GM19193 (cell line): ENCODE measurements around the gene RALGPS1.

Source experiments
- POLR2A ChIP-seq: IDR thresholded peaks from 4 replicates; pipeline ENCODE4 v1.6.1; 2011; ENCODE audit not compliant: insufficient read depth, insufficient read length; ENCODE audit errors: extremely low read depth

Gene RALGPS1

DNA sequence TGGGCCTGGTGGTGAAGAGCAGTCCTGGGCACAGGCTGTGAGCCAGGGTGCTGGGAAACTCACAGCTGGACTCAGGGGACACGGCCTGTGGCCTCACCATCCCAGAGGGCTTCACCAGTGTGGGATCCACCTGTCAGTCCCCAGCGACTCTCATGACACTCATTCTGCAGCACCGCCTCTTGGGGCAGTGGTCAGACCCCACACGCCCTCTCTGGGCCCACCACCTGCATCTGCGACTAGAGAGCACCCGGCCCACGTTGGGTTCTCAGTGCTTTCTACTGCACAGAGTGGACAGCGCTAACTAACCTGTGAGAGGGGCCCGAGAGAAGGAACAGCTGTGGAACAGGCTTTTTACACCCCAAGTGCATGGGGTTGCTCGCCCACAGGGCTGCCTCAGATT lies 304.2 kb downstream of the RALGPS1 start:
- no peak for TF ChIP-seq POLR2A

DNA sequence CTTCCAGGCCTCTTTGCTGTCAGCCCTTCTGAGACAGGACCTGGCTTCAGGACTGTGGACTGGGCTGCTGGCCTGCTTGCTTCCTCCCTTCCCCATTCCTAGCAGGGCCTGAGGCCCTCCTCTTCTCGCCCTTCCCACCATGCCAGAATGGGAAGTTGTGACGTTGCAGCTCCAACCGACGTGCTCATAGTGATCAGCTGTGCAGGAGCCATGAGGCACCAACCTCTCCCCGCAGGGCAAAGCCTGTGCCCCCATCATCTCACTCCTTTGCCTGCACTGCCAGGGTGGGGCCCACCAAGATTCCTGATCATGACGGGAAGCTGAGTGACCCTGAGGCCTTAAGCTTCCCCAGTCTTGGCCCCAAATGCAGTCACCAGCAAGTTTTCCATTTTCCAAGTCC lies 304.9 kb downstream of the RALGPS1 start:
- TF ChIP-seq POLR2A, result no peak

GRCh38 chr9:127221695-127222094 lies 307.1 kb downstream of the RALGPS1 start:
- TF ChIP-seq POLR2A, result no peak

- no peak for TF ChIP-seq POLR2A
Measured at GRCh38 chr9:127222388-127223095, 308.0 kb downstream of the RALGPS1 start.

DNA sequence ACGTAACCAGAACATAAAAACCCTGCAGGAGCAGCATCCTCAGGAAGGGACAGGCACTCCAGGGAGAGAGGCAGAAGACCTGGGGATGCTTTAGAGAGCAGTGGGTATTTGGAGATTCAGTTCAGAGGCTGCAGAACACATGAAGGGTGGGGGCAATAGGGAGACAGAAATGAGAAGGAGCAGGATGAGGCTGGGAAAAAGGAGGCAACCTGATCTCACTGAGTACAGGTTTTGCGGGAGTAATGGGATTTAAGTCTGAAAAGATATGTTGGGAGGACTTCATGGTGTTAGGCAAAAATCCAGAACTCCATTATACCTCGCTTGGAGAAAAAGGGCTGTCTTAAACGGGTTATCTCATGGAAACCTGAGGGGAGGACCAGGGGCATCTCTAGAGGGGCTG lies 308.7 kb downstream of the RALGPS1 start:
- no peak for TF ChIP-seq POLR2A

DNA sequence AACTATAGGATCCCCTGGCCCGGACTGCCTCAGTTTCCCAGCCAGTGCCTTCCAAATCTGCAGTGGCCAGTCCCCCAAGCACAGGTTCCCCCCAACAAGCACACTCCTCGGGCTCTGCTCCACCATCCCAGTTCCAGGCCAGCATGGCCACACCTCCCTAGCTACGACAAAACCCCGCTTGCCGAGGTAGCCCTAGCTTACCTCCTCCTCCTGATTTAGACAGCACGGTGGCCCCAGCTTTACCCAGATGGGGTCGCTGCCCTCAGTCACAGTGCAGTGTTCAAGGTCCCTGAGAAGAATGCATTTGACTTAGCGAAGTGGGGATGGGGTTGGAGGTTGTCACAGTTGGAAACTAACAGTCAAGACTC lies 309.2 kb downstream of the RALGPS1 start:
- TF ChIP-seq POLR2A, result no peak

DNA sequence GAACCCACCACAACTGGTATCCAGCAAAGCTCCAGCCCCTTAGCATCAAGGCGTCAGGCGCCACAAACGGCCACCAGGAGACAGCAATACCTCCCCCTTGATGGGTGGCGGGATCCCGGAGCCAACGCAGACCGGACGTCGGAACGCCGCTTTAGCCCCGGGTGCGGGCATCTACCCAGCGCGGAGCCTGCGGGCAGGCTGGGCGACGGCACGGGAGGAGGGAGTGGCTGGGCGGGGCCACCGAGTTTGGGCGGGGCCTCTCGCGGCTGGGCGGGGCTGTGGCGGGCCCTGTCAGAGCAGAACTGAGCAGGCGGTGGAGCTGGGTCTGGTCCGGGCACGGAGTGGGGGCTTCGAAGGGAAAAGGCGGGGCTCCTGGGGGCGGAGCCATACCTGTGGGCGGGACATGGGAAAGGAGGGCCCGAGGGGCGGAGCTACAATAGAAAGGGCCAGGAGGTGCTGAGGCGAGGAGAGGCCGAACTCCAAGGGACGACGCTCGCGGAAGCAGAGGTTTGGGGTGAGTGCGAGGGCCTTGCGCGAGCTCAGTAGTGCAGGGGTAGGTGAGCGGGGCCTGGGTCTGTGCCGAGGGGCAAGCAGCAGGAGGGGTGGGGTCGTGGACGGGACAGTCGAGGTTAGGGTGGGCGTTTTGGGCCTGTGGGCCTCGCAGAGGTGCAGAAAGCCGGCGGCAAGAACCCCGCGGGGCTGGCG lies 309.7 kb downstream of the RALGPS1 start:
- peak; percentile 56 for TF ChIP-seq POLR2A

DNA sequence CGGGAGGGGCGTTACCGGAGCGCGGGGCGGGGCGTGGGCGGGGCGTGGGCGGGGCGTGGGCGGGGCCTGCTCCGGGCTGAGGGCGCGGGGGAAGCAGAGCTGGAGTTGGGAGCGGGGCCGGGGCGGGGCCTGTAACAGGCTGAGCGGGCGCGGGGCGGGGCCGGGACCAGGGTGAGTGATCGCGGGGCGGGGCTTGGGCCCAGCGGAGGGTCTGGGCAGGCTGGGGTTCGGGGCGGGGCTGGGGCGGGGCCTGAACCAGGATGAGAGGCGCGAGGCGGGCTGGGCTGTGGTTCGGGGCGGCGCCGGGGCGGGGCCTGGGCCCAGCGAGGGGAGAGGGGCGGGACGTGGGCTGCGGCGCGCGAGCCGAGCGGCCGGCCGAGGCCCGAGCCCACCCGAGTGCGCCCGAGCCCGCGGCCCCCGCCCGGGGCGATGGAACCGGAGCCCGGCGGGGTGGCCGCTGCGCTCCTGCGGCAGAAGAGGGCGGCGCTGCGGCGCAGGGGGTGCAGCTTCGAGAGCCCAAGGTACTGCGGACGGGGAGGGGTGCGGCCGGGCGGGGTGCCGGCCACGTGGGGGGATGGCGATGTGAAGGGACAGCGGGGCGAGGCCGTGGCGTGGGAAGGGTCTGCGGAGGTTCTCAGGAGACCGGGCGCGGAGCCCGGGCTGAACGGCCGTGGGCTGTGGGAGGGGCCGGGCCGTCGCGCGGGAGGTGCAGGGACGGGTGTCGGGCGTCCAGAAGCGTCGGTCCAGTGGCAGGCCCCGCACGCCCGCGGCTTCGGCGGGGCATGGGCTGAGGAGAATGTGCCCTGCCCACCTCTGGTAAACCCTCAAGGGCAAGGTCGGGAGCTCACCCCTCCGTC lies 310.5 kb downstream of the RALGPS1 start:
- no peak for TF ChIP-seq POLR2A

GRCh38 chr9:127225801-127226625 lies 311.4 kb downstream of the RALGPS1 start:
- TF ChIP-seq POLR2A, result no peak

- TF ChIP-seq POLR2A, result no peak
Measured at GRCh38 chr9:127229691-127230417, 315.3 kb downstream of the RALGPS1 start.

DNA sequence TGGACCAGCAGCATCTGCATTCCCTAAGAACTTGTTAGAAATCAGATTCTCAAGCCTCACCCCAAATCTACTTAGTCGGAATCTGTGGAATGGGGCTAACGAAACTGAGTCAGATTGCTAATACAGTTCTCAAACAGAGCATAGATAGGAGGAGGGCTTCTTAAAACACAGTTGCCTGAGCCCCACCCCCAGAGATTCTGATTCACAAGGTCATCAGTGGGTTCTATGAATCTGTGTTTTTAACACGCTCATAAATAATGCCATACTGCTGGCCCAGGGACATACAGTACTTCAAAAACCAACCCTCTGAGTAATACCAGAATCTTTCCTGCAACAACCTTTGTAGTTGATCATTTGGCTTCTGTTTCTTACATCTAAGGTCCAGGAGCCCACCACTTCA lies 317.1 kb downstream of the RALGPS1 start:
- no peak for TF ChIP-seq POLR2A

DNA sequence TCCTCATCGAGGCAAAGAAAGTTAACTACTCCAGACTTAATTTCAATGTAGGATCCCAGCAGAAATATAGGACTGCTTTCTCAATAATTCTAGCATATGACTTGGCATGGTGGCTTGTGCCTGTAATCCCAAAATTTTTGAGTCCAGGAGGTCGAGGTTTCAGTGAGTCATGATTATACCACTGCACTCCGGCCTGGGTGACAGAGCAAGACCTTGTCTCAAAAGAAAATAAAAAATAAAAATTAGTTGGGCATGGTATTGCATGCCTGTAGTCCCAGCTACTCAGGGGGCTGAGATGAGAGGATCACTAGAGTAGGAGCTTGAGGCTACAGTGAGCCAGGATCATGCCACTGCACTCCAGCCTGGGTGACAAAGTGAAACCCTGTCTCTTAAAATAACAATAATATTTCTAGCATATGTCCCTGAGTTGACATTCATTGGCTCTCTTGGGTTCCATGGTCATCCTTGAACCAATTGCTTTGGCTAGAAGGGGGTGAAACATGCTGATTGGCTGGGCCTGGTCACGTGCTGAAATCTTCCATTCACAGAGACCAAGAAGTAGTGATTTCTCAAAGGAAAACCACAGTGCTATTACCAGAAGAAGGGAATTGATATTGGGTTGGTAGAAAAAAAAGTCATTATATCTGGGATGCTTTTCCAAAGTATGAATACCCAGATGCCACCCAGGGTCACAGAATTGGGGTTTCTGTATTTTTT lies 318.4 kb downstream of the RALGPS1 start:
- no peak for TF ChIP-seq POLR2A

- TF ChIP-seq POLR2A, result no peak
Measured at GRCh38 chr9:127233550-127233949, 319.0 kb downstream of the RALGPS1 start.
